Measurements from ENCODE around the gene AKT3. TPM values are rescaled to one million over a fixed set of nuclear protein-coding genes. Genes with fewer than 3 reads are reported as not detected.
A peak's percentile ranks its signal among the peaks of the same experiment; 100 is the strongest.
"Not testable (repeated sequence)": the region's sequence is repeated elsewhere in the genome, so short reads cannot be mapped to it uniquely, and the experiment has no call there.

The AKT3 gene
- 10 to 100 TPM; 15.9 to 39.2 (median 33.1) TPM for polyA plus RNA-seq (ENCODE audit: insufficient read depth in 1 of 5, insufficient read length in 5 of 5, low replicate concordance in 1 of 5)
- long read RNA-seq, donor 1, full-length matches to known transcripts: 3 of 3 reads
- long read RNA-seq, donor 1, partial matches to known transcripts: 0 of 3 reads
- long read RNA-seq, donor 1, other reads (novel, unspliced or antisense): 0 of 3 reads
- long read RNA-seq, donor 2, full-length matches to known transcripts: 1 of 1 reads
- long read RNA-seq, donor 2, partial matches to known transcripts: 0 of 1 reads
- long read RNA-seq, donor 2, other reads (novel, unspliced or antisense): 0 of 1 reads
- long read RNA-seq, donor 3, full-length matches to known transcripts: 2 of 2 reads
- long read RNA-seq, donor 3, partial matches to known transcripts: 0 of 2 reads
- long read RNA-seq, donor 3, other reads (novel, unspliced or antisense): 0 of 2 reads
- long read RNA-seq, donor 4: 0 reads
- long read RNA-seq, donor 5, full-length matches to known transcripts: 5 of 5 reads
- long read RNA-seq, donor 5, partial matches to known transcripts: 0 of 5 reads
- long read RNA-seq, donor 5, other reads (novel, unspliced or antisense): 0 of 5 reads
- long read RNA-seq, donor 6, full-length matches to known transcripts: 3 of 3 reads
- long read RNA-seq, donor 6, partial matches to known transcripts: 0 of 3 reads
- long read RNA-seq, donor 6, other reads (novel, unspliced or antisense): 0 of 3 reads
- long read RNA-seq, donor 7: 0 reads
- long read RNA-seq, donor 8: 0 reads

DNA sequence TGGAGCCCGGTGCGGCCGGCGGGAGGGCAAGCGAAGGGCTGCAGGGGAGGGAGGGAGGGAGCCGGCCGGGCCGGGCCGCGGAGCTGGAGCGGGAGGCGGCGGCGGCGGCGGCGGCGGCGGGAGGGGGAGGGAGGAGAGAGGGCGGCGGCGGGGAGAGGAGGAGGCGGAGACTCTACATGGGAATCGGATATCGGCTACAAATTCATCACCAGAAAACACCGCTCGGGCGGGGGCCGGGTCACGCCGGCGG lies at the start of gene AKT3:
Gene AKT3 (minus strand): TSS at position 42 of the 250 bp plus-strand sequence. CDS start 7,073 bp downstream, outside the sequence.
- DNase-seq: no peak

- no peak for DNase-seq
Measured at GRCh38 chr1:243898278-243898677, 48.2 kb upstream of the AKT3 start.

- no peak for DNase-seq
Measured at GRCh38 chr1:243896313-243896712, 46.3 kb upstream of the AKT3 start.

DNA sequence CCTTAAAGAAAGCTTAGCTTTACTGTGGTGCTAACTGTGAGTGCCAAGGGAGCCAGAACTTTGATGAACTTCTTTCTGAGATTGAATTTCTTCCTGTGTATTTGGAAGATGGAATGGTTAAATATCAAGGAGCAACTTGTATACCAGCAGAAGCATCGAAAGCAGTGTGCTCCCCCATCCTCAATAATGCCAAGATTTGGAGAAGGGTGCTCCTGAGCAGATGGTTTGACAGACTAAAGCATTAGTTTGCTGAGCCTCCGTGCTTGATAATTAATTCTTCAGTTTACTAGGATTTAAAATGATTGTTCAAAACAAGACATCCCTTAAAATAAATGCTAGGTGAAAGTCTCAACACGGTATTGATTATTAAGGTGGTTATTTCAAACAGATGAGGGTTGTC lies 42.4 kb upstream of the AKT3 start:
- DNase-seq: no peak

DNA sequence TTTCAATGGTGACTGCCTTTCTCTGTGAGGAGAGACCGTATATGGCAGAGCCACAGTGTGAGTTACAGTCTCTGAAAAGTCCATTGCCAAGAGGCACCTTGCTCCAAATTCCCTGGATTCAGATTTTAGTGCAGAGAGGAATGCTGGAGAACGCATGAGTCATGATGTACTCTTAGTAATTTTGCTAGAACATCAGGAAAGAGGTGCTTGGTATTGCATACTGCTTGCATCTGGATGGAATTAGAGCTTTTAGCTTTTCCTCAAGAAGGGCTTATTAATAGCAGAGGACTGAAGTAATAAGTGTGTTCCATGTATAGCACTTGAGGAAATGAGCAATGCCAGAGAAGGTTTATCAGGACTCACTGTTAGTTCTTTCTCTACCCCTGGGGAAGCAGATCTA lies 40.5 kb upstream of the AKT3 start:
- DNase-seq: no peak

DNA sequence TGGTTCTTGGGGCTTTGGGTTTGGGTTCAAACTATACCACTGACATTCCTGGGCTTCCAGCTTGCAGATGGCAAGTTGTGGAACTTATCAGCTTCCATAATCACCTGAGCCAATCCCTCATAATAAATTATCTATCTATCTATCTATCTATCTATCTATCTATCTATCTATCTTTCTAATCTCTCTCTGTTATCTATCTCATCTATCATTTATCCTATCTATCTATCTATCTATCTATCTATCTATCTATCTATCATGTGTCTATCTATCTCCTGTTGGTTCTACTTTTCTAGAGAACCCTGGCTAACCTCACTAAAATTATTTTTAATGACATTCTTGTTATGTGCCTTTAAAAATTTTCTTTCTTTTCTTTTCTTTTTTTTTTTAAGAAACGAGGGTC lies 35.8 kb upstream of the AKT3 start:
- no peak for DNase-seq

- DNase-seq: no peak
Measured at GRCh38 chr1:243884603-243885002, 34.6 kb upstream of the AKT3 start.

DNA sequence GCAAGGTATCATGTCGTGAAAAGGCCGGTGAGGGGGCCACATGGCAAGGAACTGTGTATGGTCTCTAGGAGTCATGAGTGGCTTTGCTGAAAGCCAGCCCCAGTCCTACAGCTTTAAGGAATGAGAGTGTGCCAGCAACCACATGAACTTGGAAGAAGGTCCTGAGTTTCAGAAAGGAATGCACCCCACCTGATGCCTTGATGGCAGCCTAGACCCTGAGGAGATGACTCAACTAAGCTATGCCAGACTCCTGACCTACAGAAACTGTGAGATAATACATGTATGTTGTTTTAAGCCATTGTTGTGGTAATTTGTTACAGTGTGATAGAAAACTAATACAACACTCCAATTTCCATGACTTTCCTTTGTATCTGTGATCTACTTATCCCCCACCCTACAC lies 33.5 kb upstream of the AKT3 start:
- no peak for DNase-seq

DNA sequence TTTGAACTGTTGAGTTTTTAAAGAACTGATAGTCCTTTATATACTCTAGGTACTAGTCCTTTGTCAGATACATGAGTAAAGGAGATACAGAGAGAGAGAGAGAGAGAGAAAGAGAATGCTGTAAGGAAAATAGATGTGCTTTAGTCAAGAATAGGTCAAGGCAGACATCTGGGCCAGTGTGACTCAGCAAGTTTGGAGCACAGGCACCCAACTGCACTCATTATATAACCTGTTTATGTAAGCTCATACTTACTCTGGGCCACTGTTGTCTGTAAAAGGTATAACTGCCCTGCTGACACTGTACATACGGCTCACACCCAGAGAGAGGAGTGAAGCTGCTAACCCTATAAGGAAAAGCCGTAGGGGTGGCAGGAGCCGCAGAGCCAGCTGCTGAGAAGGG lies 32.2 kb upstream of the AKT3 start:
- no peak for DNase-seq

- DNase-seq: not testable (repeated sequence)
Measured at GRCh38 chr1:243877058-243877457, 27.0 kb upstream of the AKT3 start.

GRCh38 chr1:243855616-243856318 lies 5.7 kb upstream of the AKT3 start:
- DNase-seq: no peak

- DNase-seq: no peak
Measured at GRCh38 chr1:243851765-243852164, 1.7 kb upstream of the AKT3 start.

GRCh38 chr1:243851257-243851756 lies 1.3 kb upstream of the AKT3 start:
- peak in 1 of 2 donors; percentile 8 for DNase-seq

DNA sequence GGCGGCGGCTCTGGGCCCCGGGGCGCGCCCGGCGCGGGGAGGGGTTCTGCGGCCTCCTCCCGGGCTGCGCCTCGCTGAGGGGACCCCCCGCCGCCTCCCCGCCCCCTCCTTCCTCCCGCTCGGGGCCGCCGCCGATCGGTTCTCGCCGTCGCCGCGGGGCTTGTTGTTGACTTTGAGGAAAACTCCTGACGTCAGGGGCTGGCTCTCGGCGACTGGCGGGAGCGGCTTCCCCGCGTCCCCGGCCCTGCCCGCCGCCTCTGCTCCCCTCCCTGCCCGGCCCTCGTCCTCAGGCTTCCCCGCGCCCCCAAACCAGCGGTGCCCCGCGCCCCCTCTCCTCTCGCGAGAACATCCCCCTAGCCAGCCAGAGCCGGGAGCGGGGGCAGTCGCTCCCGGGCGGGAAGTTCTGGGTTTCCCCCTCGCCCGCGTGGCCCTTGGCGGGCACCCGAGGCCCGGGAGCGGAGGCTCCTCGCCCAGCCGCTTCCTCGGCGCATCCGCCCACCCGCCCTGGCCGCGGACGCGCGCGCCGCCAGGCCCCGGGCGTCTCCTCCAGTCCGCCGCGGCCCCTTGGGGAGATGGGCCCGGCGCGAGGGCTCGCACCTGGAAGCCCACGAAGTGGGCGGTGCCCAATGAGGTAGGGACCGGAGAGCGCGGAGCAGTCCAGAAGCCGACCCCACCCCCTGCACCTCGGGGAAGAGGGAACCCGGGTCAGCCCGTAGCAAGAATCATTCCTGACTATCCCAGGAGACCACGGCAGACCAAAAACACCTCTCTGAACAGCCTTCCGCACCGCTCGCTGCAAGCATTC lies 611 bp upstream of the AKT3 start:
- peak; percentile 79 to 80 for DNase-seq

- DNase-seq: peak; percentile 32 to 54
Measured at GRCh38 chr1:243849421-243850201, 432 bp downstream of the AKT3 start.

- peak; percentile 48 to 55 for DNase-seq
Measured at GRCh38 chr1:243848858-243849420, 1.1 kb downstream of the AKT3 start.

DNA sequence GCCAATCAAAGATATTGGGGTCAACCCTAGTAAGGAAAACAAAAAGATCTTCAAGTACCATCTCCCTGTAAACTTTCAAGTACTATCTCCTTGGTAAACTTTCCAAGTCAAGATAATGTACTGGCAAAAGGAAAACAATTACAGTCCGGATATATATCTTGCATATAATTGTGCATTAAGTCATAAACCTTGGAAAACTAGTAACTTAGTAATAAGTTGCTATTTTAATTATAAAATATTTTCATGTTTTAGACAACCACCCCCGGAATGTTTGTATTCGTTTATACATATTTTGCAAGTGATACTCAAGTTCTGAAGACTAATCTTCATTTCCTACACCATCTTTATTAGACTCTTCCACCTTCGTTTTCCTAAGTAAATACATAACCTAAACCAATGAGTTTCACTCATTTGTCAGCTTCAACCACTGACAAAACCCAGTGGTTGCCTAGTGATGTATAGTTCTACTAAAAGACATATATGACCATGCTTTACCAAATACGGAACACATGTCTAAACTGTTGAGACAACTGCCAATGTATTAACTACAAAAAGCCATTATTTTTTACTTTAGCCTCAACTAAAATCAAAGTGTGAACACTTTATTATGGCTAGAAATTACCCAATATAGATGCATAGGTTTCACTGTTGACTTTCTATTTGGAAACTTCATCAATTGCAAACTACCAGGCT lies 1.7 kb downstream of the AKT3 start:
- no peak for DNase-seq

GRCh38 chr1:243846761-243847160 lies 3.3 kb downstream of the AKT3 start:
- DNase-seq: no peak

GRCh38 chr1:243845888-243846287 lies 4.2 kb downstream of the AKT3 start:
- no peak for DNase-seq

GRCh38 chr1:243844186-243844585 lies 5.9 kb downstream of the AKT3 start:
- no peak for DNase-seq

All from right lung (tissue), 10 donors.